GM19467 (cell line): ENCODE results near the gene SYK.
"Not testable (repeated sequence)": the region's sequence is repeated elsewhere in the genome, so short reads cannot be mapped to it uniquely, and the experiment has no call there.

Source experiments
- ATAC-seq: cut with Tn5 transposase; IDR thresholded peaks from one replicate; pipeline ENCODE4 v1.9.1; 2021; ENCODE audit warnings: mild to moderate bottlenecking, moderate library complexity; ENCODE audit not compliant: unreplicated experiment

The SYK gene

GRCh38 chr9:90801241-90801972, at the start of gene SYK:
TSS of gene SYK (plus strand) at chr9:90801819. CDS start at chr9:90843899, 42,080 bp downstream.
- peak; percentile 50 for ATAC-seq

- not testable (repeated sequence) for ATAC-seq
Observed at GRCh38 chr9:90755514-90756371, 45.9 kb upstream of the SYK start.

GRCh38 chr9:90760577-90760976, 41.0 kb upstream of the SYK start:
- ATAC-seq, result not testable (repeated sequence)

- ATAC-seq, result no peak
Observed at GRCh38 chr9:90766731-90767130, 34.9 kb upstream of the SYK start.

- no peak for ATAC-seq
Observed at GRCh38 chr9:90767523-90768100, 34.0 kb upstream of the SYK start.

- ATAC-seq, result no peak
Observed at GRCh38 chr9:90770182-90770738, 31.4 kb upstream of the SYK start.

GRCh38 chr9:90770927-90771326, 30.7 kb upstream of the SYK start:
- ATAC-seq, result no peak

GRCh38 chr9:90772386-90772785, 29.2 kb upstream of the SYK start:
- no peak for ATAC-seq

- no peak for ATAC-seq
Observed at GRCh38 chr9:90773617-90774016, 28.0 kb upstream of the SYK start.

GRCh38 chr9:90774071-90774470, 27.5 kb upstream of the SYK start:
- ATAC-seq, result no peak

- ATAC-seq, result peak; percentile 76
Observed at GRCh38 chr9:90774682-90775081, 26.9 kb upstream of the SYK start.

GRCh38 chr9:90775657-90776056, 26.0 kb upstream of the SYK start:
- no peak for ATAC-seq

- ATAC-seq, result no peak
Observed at GRCh38 chr9:90778746-90779145, 22.9 kb upstream of the SYK start.

- ATAC-seq, result no peak
Observed at GRCh38 chr9:90783552-90783951, 18.1 kb upstream of the SYK start.

- no peak for ATAC-seq
Observed at GRCh38 chr9:90783964-90784363, 17.7 kb upstream of the SYK start.

GRCh38 chr9:90787771-90788460, 13.7 kb upstream of the SYK start:
- no peak for ATAC-seq

- not testable (repeated sequence) for ATAC-seq
Observed at GRCh38 chr9:90788527-90788926, 13.1 kb upstream of the SYK start.

GRCh38 chr9:90789408-90789807, 12.2 kb upstream of the SYK start:
- ATAC-seq, result no peak

- ATAC-seq, result no peak
Observed at GRCh38 chr9:90789862-90790261, 11.8 kb upstream of the SYK start.

GRCh38 chr9:90793024-90793423, 8.6 kb upstream of the SYK start:
- not testable (repeated sequence) for ATAC-seq

- no peak for ATAC-seq
Observed at GRCh38 chr9:90793729-90794128, 7.9 kb upstream of the SYK start.
